Vagina (tissue), 2 donors: Measurements from ENCODE around the gene FUT7. TPM values are rescaled to one million over a fixed set of nuclear protein-coding genes. Genes with fewer than 3 reads are reported as not detected.

Experiments
- DNase-seq, 2 donors: peaks; one replicate each; pipeline ENCODE4 v3.0.0-alpha.2; 2017; ENCODE audit errors: extremely low spot score in 2 of 2
- H3K27ac ChIP-seq: fragments of 200-600 bp; sonication (generic); one replicate; pipeline ENCODE4 v1.5.1; 2019
- H3K27me3 ChIP-seq: fragments of 200-600 bp; sonication (generic); one replicate; pipeline ENCODE4 v1.5.1; 2019
- H3K36me3 ChIP-seq, 2 donors: fragments of 200-600 bp; sonication (generic); one replicate each; pipeline ENCODE4 v1.5.1; 2017 to 2019
- H3K4me1 ChIP-seq: fragments of 200-600 bp; sonication (generic); one replicate; pipeline ENCODE4 v1.5.1; 2019
- H3K4me3 ChIP-seq, 2 donors: fragments of 200-600 bp; sonication (generic); 1 replicate in 1 of 2; 2 replicates in 1 of 2; pipeline ENCODE4 v1.5.1; 2016 to 2019
- H3K9me3 ChIP-seq: fragments of 200-600 bp; sonication (generic); one replicate; pipeline ENCODE4 v1.5.1; 2019
- CTCF ChIP-seq, 3 experiments: fragments of 450-650 bp in 2 of 3; fragments of 200-600 bp in 1 of 3; sonication (generic) in 1 of 3; IDR thresholded peaks; one replicate each; pipeline ENCODE4 v1.5.1; 2017 to 2019; ENCODE audit warnings: antibody characterized with exemption in 3 of 3, mild to moderate bottlenecking in 2 of 3, moderate library complexity in 2 of 3
- POLR2A ChIP-seq, 2 donors: fragments of 450-650 bp; IDR thresholded peaks; one replicate each; pipeline ENCODE4 v1.6.1; 2017; ENCODE audit warnings: antibody characterized with exemption in 2 of 2, mild to moderate bottlenecking in 2 of 2, moderate library complexity in 2 of 2
- POLR2AphosphoS5 ChIP-seq, 2 donors: sonication (generic); formaldehyde crosslinking; IDR thresholded peaks; one replicate each; pipeline ENCODE4 v1.9.0; 2017; ENCODE audit warnings: antibody characterized with exemption in 2 of 2, mild to moderate bottlenecking in 2 of 2, low read depth in 1 of 2; ENCODE audit not compliant: insufficient read depth in 1 of 2
- intact Hi-C: fragments of 100-400 bp; cut with DNase I; formaldehyde crosslinking; loops from one replicate; pipeline ENCODE4 v1.15.1; 2023
- total RNA-seq: library from RNA; depleted of rRNA; stranded (reverse); fragments of >200 nt; gene quantifications from one replicate; pipeline ENCODE4 v1.2.3, GENCODE V29; 2016

Gene FUT7
- total RNA-seq, 1 donor from 2014 or later, result not detected

GRCh38 chr9:137069508-137070091 lies 37.7 kb upstream of the FUT7 start:
- intact Hi-C loops, result no loop called here
- Histone ChIP-seq H3K9me3 (no peaks in the 10 kb centered on the region), H3K36me3 (no peaks in the 10 kb centered on the region), H3K27me3 (no peaks in the 10 kb centered on the region), H3K4me3 (peak overlapping the region in 1 of 2 donors; percentile 44), H3K27ac (no peak overlapping the region), H3K4me1 (peaks cover 14% of the 10 kb centered on the region)
- TF ChIP-seq POLR2AphosphoS5 (IDR thresholded peaks at IDR 0.05; ENCODE audit: insufficient read depth in 1 of 2, low read depth in 1 of 2) (no peak), POLR2A (IDR thresholded peaks at IDR 0.05) (no peak), CTCF (IDR thresholded peaks at IDR 0.05) (no peak)
- no peak for DNase-seq

- intact Hi-C loops, result no loop called here
- no peak overlapping the region for H3K4me3 ChIP-seq
- peaks cover 20% of the 10 kb centered on the region for H3K4me1 ChIP-seq
Observed at GRCh38 chr9:137068539-137069507, 36.9 kb upstream of the FUT7 start.

GRCh38 chr9:137067860-137068538 lies 36.1 kb upstream of the FUT7 start:
- DNase-seq, result no peak
- intact Hi-C loops, result no loop called here
- Histone ChIP-seq H3K36me3 (no peaks in the 10 kb centered on the region), H3K27ac (no peak overlapping the region), H3K4me1 (peaks cover 22% of the 10 kb centered on the region), H3K4me3 (no peak overlapping the region), H3K9me3 (no peaks in the 10 kb centered on the region), H3K27me3 (no peaks in the 10 kb centered on the region)
- TF ChIP-seq CTCF (IDR thresholded peaks at IDR 0.05) (peak; percentile 63 to 76 (median 73)), POLR2A (IDR thresholded peaks at IDR 0.05) (no peak), POLR2AphosphoS5 (IDR thresholded peaks at IDR 0.05; ENCODE audit: insufficient read depth in 1 of 2, low read depth in 1 of 2) (no peak)

More at GRCh38 chr9:137068539-137069507, 36.9 kb upstream of the FUT7 start:
- DNase-seq, result no peak
- H3K27me3 ChIP-seq, result no peaks in the 10 kb centered on the region
- TF ChIP-seq POLR2A (IDR thresholded peaks at IDR 0.05) (no peak), CTCF (IDR thresholded peaks at IDR 0.05) (no peak)
- no peaks in the 10 kb centered on the region for H3K36me3 ChIP-seq
- no peak overlapping the region for H3K27ac ChIP-seq
- no peaks in the 10 kb centered on the region for H3K9me3 ChIP-seq

- intact Hi-C loops, result no loop called here
- Histone ChIP-seq H3K4me3 (no peak overlapping the region), H3K9me3 (no peaks in the 10 kb centered on the region), H3K27me3 (no peaks in the 10 kb centered on the region), H3K36me3 (no peaks in the 10 kb centered on the region), H3K4me1 (peaks cover 21% of the 10 kb centered on the region), H3K27ac (no peak overlapping the region)
- DNase-seq, result no peak
- TF ChIP-seq POLR2A (IDR thresholded peaks at IDR 0.05) (no peak), POLR2AphosphoS5 (IDR thresholded peaks at IDR 0.05; ENCODE audit: insufficient read depth in 1 of 2, low read depth in 1 of 2) (no peak), CTCF (IDR thresholded peaks at IDR 0.05) (no peak)
Observed at GRCh38 chr9:137066096-137066861, 34.4 kb upstream of the FUT7 start.
